Natural killer cell treated with Interleukin-12 subunit alpha and Interleukin-12 subunit beta and Interleukin-15 and Interleukin-18, amount 100 ng/mL, for 72 hours (primary cell): ENCODE measurements around the gene SAV1. TPM values are rescaled to one million over a fixed set of nuclear protein-coding genes. Genes with fewer than 3 reads are reported as not detected.
A peak's percentile ranks its signal among the peaks of the same experiment; 100 is the strongest.
"Not testable (repeated sequence)": the region's sequence is repeated elsewhere in the genome, so short reads cannot be mapped to it uniquely, and the experiment has no call there.

Source experiments
- ATAC-seq, 2 donors: fragments of 150-1000 bp; cut with Tn5 transposase in 1 of 2; sonication (Bioruptor Pico), chemical (Tn5 transposase) in 1 of 2; 2 replicates each; pipeline ENCODE4 v1.10.0; 2021
- DNase-seq: peaks from one replicate; pipeline ENCODE4 v3.0.0; 2022; ENCODE audit warnings: low spot score
- H3K27ac Mint-ChIP-seq, 2 donors: 1 replicate in 1 of 2; 2 replicates in 1 of 2; pipeline ENCODE4 v1.8.0; 2022; ENCODE audit warnings: mixed read lengths in 2 of 2, mild to moderate bottlenecking in 1 of 2, moderate library complexity in 1 of 2
- H3K27me3 Mint-ChIP-seq, 2 donors: 1 replicate in 1 of 2; 2 replicates in 1 of 2; pipeline ENCODE4 v1.8.0; 2022; ENCODE audit warnings: mixed read lengths in 2 of 2
- H3K36me3 Mint-ChIP-seq: one replicate; pipeline ENCODE4 v1.8.0; 2022; ENCODE audit warnings: mixed read lengths
- H3K4me1 Mint-ChIP-seq, 2 donors: 1 replicate in 1 of 2; 2 replicates in 1 of 2; pipeline ENCODE4 v1.8.0; 2022; ENCODE audit warnings: low read depth in 2 of 2, mixed read lengths in 2 of 2, mild to moderate bottlenecking in 1 of 2
- H3K4me3 Mint-ChIP-seq: one replicate; pipeline ENCODE4 v1.8.0; 2022; ENCODE audit warnings: mixed read lengths
- H3K9me3 Mint-ChIP-seq: 2 replicates; pipeline ENCODE4 v1.8.0; 2022; ENCODE audit warnings: mixed read lengths
- total RNA-seq, 2 donors: library from RNA; stranded (reverse); gene quantifications; one replicate each; pipeline ENCODE4 v1.2.3, GENCODE V29; 2022

Gene SAV1
- total RNA-seq, 2 donors from 2014 or later = 7.5 to 9.4 TPM

DNA sequence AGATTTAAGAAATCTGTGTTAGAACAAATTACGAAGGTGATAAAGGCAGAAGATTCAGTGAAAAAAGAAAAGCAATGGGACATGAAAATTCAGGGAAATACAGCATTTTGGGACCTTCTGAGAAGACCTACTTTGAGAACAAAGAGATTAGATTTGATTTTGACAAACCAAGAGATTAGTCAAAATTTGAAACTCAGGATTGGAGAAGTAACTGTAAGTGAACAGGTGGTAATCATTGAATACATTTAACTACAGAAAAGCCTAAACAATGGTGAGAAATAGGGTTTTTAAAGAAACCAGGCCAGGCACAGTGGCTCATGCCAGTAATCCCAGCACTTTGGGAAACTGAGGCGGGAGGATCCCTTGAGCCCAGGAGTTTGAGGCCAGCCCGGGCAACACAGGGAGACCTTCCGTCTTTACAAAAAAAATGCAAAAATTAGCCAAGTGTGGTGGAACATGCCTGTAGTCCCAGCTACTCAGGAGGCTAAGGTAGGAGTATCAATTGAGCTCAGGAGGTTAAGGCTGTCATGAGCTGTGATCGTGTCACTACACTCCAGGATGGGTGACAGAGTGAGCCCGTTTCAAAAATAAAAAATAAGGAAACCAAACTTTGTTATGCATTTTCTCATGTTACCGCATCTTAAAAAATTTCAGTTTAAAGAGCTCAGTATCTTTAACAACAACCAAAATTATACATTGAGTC, 8.9 kb upstream of the SAV1 start:
- Mint-ChIP-seq H3K4me3 (peak overlapping the region; percentile 31), H3K27me3 (peaks cover 10 to 17% of the 10 kb centered on the region in 2 donors), H3K27ac (no peak overlapping the region), H3K9me3 (no peaks in the 10 kb centered on the region), H3K4me1 (peaks cover 7 to 16% of the 10 kb centered on the region in 2 donors), H3K36me3 (no peaks in the 10 kb centered on the region)
- ATAC-seq (no peak), DNase-seq (no peak)

DNA sequence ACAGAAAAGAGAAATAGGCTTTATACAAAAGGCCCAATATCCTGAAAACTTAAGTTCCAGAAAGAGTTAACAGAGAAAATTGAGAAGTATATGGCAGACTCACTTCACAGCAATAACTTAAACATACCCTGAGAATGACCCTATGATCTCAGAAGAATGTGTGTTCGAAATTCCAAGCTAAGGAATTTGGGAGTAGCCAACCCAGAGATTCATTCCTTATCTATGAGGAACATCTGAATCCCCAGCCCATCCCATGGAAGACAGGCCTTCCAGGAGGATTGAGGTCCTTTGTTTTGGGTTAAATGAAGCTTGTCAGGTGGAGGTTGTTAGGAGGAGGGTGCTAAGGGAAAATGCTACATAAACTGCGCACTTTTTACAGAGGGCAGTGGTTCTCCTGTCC, 7.5 kb upstream of the SAV1 start:
- no peak overlapping the region for H3K27ac Mint-ChIP-seq
- DNase-seq (no peak), ATAC-seq (no peak)
- no peaks in the 10 kb centered on the region for H3K9me3 Mint-ChIP-seq
- H3K36me3 Mint-ChIP-seq = no peaks in the 10 kb centered on the region
- peaks cover 7 to 16% of the 10 kb centered on the region in 2 donors for H3K4me1 Mint-ChIP-seq
- no peak overlapping the region for H3K4me3 Mint-ChIP-seq
- peaks cover 8 to 17% of the 10 kb centered on the region in 2 donors for H3K27me3 Mint-ChIP-seq

DNA sequence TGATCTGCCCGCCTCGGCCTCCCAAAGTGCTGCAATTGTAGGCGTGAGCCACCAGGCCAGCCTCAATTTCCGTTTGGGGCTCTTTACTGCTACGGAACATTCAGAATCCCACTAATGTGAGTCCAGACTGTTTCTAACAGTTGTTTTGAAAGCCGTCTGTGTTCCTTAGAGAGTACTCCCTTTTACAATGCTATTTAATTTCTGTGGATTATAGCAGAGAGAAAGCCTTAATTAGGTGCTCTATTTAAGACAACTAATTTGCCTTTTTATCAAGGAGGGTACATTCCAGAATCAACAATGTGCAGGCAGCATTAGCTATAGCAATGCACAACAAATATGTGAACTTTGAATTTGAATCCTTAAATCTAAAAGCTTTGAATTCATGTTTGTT, 2.8 kb upstream of the SAV1 start:
- H3K36me3 Mint-ChIP-seq = no peaks in the 10 kb centered on the region
- H3K4me3 Mint-ChIP-seq = no peak overlapping the region

DNA sequence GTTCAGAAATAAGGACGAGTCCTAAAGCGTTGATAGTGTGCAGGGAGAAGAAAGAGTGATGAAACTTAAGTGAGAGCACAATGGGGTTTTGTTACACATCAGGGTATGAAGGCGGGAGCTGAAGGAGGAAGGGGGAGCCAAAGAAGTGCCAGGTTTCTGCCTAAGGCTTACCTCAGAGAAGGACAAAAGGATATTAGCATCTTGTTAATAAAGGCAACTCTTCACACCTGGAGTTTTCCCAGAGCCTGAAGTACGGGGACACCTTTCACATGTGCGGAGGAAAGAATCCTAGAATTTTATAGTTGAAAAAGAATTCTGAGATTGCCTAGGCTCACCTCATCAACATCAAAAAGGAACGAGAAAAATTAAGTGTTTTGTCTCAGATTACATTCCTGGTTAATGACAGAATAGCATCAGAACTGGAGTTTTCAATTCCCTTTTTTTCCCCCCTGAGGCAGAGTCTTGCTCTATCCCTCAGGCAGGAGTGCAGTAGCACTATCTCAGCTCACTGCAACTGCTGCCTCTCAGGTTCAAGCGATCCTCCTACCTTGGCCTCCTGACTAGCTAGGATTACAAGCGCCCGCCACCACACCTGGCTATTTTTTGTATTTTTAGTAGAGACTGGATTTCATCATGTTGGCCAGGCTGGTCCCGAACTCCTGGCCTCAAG, 2.2 kb upstream of the SAV1 start:
- Mint-ChIP-seq H3K27ac (no peak overlapping the region), H3K4me3 (no peak overlapping the region), H3K4me1 (peaks cover 9% of the 10 kb centered on the region in 2 donors), H3K9me3 (no peaks in the 10 kb centered on the region), H3K36me3 (no peaks in the 10 kb centered on the region), H3K27me3 (peaks cover 0 to 9% of the 10 kb centered on the region in 2 donors)
- no peak for ATAC-seq
- DNase-seq = no peak

More for the DNA sequence above, 2.8 kb upstream of the SAV1 start:
- Mint-ChIP-seq H3K27ac (no peak overlapping the region), H3K4me1 (peaks cover 9% of the 10 kb centered on the region in 2 donors), H3K9me3 (no peaks in the 10 kb centered on the region), H3K27me3 (peaks cover 0 to 10% of the 10 kb centered on the region in 2 donors)
- ATAC-seq (no peak), DNase-seq (no peak)

DNA sequence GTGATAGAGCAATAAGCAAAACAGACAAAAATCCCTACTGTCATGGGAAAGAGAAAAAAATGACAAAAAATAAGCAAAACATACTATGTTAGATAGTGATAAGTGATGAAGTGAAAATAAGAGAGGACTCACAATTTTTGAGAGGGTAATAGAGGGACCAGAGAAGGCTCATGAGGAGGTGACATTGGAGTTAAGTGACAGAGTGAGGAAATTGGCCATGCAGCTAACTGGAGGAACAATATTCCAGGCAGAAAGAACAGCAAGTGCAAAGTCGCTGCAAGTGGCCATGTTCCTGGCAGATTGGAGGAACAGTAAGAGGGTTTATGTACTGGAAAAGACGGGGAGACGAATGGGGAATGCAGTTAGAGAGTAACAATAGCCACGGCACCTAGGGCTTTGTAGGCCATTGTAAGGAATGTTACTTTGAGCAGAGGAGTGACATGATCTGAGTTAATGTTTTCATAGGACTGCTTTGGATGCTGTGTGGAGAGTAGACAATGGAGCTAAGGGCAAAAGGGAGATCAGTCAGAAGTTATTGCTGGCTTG, 1.4 kb upstream of the SAV1 start:
- Mint-ChIP-seq H3K27ac (no peak overlapping the region), H3K36me3 (no peaks in the 10 kb centered on the region), H3K4me3 (no peak overlapping the region), H3K27me3 (peaks cover 0 to 5% of the 10 kb centered on the region in 2 donors), H3K9me3 (no peaks in the 10 kb centered on the region), H3K4me1 (peaks cover 9% of the 10 kb centered on the region in 2 donors)
- DNase-seq (no peak), ATAC-seq (no peak)

DNA sequence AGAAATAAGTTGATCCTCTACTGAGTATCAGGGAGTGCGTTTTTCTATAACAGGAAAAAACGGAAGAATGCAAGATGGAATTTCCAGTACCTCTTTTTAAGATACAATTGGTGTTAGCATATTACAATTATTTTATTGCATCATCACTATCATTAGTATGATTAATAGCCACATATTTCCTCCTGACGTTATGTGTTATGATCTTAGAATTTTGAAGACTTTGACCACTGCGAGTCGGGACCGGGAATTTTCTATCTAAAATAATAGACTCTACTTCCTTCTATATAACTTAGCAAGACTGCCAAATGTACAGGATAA, 679 bp upstream of the SAV1 start:
- no peak overlapping the region for H3K4me3 Mint-ChIP-seq
- no peaks in the 10 kb centered on the region for H3K9me3 Mint-ChIP-seq
- no peak for DNase-seq
- H3K36me3 Mint-ChIP-seq = no peaks in the 10 kb centered on the region
- no peak overlapping the region for H3K27ac Mint-ChIP-seq
- H3K27me3 Mint-ChIP-seq = peaks cover 0 to 4% of the 10 kb centered on the region in 2 donors
- no peak for ATAC-seq
- peaks cover 9% of the 10 kb centered on the region in 2 donors for H3K4me1 Mint-ChIP-seq

DNA sequence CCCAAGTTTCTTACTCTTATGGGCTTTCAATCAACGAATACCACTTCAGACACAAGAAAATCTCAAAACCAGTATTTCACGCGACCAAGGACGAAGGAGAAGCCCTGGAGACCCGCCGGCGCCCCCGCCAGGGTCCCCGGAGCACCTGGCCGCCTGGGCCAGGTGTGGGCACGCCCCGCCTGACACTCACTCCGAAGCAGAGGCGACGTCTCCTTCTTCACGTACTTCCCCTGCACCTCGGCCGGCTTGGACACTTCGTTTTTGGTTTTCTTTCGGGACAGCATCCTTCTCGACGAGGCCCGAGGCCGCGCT, 466 bp downstream of the SAV1 start:
- Mint-ChIP-seq H3K27me3 (peaks cover 0 to 10% of the 10 kb centered on the region in 2 donors), H3K9me3 (no peaks in the 10 kb centered on the region), H3K4me1 (peaks cover 9% of the 10 kb centered on the region in 2 donors), H3K36me3 (no peaks in the 10 kb centered on the region), H3K27ac (peak overlapping the region in 1 of 2 donors; percentile 59), H3K4me3 (no peak overlapping the region)
- ATAC-seq (no peak), DNase-seq (no peak)

DNA sequence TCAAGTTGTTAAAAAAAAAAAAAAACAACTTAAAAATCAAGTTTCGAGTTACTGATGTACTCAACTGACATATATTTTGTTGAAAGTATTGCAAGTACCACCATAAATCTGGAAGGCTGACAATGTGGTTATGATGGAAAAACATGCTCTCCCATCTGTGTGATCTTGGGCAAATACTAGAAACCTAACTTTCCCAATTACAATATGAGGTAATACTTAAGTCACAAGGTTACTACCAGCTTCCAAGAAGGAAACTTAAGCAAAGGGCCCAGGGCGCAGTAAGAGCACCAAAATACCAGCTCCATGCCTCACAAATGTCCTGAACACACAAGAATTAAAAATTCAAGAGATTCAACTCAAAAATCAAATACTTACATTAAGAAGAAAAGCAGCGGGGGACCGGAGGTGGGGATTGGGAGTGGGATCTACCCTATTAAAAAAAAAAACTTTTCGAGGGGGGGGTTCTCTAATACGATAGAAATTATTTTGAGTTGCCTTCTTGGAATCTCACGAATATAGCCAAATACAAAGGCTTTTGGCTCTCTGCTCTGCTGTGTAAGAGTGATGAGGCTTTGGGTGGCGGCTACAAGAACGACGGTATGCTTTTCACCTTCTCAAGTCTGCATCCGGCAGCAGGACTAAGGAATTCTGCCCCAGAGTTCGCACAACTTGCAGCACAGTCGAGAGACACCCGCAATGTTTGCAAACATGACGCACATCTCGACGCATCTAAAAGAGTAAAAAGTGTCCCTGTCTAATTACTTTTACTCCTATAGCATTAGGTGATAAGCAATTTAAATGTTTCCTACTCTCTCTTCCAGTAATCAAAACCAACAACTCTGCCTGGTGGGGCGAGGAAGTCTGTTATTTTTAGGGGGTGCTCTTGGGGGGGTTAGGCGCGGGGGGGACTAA, 1.1 kb downstream of the SAV1 start:
- H3K27me3 Mint-ChIP-seq = peaks cover 0 to 10% of the 10 kb centered on the region in 2 donors
- peaks cover 9% of the 10 kb centered on the region in 2 donors for H3K4me1 Mint-ChIP-seq
- H3K27ac Mint-ChIP-seq = peak overlapping the region in 1 of 2 donors; percentile 59
- no peak overlapping the region for H3K4me3 Mint-ChIP-seq
- no peak for DNase-seq
- no peaks in the 10 kb centered on the region for H3K36me3 Mint-ChIP-seq
- H3K9me3 Mint-ChIP-seq = no peaks in the 10 kb centered on the region
- ATAC-seq = no peak

DNA sequence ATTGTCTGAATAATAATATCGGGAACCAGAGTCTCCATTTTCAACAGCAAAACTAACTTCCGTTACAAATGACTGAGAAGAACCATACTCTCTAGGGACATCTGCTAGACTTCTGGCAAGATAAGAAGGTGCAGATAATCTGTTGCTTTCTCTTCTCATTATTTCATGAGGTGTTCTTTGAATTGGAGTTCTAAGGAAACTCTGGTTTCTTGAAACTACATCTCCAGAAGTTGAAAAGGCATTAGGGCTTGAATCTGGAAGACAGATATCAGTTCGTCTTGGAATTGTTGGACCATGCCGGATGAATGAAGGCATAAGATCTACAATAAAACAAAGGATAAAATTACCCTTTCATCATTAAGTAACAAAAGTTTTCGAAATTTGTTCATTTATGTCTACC, 2.8 kb downstream of the SAV1 start:
- H3K4me1 Mint-ChIP-seq = peaks cover 15 to 19% of the 10 kb centered on the region in 2 donors
- ATAC-seq, DNase-seq, H3K36me3 Mint-ChIP-seq, H3K9me3 Mint-ChIP-seq, H3K4me3 Mint-ChIP-seq, H3K27me3 Mint-ChIP-seq, H3K27ac Mint-ChIP-seq: not testable (repeated sequence)

DNA sequence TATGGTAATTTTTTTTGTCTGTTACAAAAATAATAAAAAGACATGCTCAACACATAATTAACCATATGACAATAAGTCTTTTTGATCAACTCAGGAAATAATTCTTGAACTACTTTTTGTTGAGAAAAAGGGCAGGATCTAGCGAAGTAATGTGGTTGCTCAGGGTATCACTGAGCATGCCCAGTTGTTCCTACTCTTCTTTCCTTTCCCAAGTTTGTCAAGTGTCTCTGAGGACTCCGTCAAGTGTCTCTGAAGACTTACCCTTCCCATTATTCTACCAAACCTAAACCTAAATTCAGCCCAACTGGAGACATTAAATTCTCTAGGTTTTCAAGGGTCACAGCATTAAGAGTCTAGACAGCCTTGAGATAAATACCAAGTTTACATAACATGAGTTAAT, 3.5 kb downstream of the SAV1 start:
- not testable (repeated sequence) for H3K9me3 Mint-ChIP-seq, H3K4me3 Mint-ChIP-seq, H3K27me3 Mint-ChIP-seq, H3K36me3 Mint-ChIP-seq, ATAC-seq, H3K27ac Mint-ChIP-seq, DNase-seq
- peaks cover 15 to 19% of the 10 kb centered on the region in 2 donors for H3K4me1 Mint-ChIP-seq

DNA sequence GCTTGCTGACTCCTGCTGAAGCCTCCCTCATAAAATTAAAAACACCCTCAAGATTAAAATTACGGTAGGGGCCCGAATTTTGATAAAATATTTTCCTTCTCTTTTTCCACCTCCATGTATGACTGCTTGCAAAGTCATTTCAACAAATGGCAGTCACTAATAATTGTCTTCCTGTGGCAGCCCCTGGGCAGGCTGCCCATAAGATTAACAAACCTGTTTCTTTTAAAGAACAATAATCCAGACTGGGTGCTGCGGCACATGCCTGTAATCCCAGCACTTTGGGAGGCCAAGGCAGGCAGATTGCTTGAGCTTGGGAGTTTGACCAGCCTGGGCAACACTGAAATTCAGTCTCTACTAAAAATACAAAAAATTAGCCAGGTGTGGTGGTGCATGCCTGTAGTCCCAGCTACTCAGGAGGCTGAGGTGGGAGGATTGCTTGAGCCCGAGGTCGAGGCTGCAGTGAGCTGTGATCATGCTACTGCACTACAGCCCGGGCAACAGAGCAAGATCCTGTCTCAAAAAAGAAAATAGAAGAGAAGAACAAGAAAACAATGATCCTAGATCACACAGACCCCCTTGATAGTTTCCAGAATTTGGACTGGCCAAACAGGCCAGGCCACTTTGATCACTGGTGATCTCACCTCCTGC, 8.7 kb downstream of the SAV1 start:
- DNase-seq = no peak
- H3K4me1 Mint-ChIP-seq = peaks cover 6 to 10% of the 10 kb centered on the region in 2 donors
- no peak overlapping the region for H3K4me3 Mint-ChIP-seq
- no peak for ATAC-seq
- H3K36me3 Mint-ChIP-seq = peaks cover 7% of the 10 kb centered on the region
- no peaks in the 10 kb centered on the region for H3K9me3 Mint-ChIP-seq
- peaks cover 0 to 8% of the 10 kb centered on the region in 2 donors for H3K27me3 Mint-ChIP-seq
- H3K27ac Mint-ChIP-seq = no peak overlapping the region

DNA sequence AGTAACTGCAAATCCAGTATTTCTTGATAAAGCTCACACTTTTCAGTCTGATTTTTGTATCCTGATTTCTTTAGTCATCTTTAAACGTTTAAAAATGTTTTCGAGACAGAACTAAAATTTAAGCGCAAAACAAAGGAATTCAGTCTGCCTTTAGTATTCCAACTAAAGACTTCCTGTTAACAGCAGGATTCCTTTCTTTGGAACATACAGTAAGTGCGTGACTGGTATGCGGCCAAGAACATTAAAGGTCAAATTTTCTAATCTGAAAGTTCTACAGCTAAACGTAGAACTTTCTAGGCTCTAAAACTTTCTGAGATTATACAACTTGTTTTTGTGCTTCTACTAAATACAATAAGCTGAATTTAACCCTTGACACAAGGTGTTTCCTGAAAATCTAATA, 9.9 kb downstream of the SAV1 start:
- H3K36me3 Mint-ChIP-seq = peaks cover 7% of the 10 kb centered on the region
- H3K4me1 Mint-ChIP-seq = peaks cover 6 to 10% of the 10 kb centered on the region in 2 donors
- no peaks in the 10 kb centered on the region for H3K9me3 Mint-ChIP-seq
- H3K27me3 Mint-ChIP-seq = peaks cover 0 to 2% of the 10 kb centered on the region in 2 donors
- no peak overlapping the region for H3K4me3 Mint-ChIP-seq
- DNase-seq (no peak), ATAC-seq (no peak)
- no peak overlapping the region for H3K27ac Mint-ChIP-seq

DNA sequence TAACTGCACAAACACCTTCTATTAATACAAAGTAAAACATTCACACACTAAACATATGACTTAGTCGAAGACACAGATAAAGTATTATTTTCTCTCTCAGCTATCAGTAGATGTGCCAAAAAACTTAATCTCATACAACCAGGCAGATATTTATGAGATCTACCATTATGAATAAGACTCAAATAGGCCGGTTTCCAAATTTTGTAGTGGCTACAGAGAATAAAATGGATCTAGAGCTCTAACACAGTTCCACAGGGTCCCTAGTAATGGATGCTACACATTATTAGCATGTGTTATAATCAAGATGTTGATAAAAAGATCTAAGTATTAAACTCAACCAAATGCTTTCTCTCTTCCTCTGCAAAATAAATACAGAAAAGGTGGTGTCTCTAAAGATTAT, 10.4 kb downstream of the SAV1 start:
- no peaks in the 10 kb centered on the region for H3K9me3 Mint-ChIP-seq
- H3K27me3 Mint-ChIP-seq = peaks cover 0 to under 1% of the 10 kb centered on the region in 2 donors
- H3K4me1 Mint-ChIP-seq = peaks cover 6 to 10% of the 10 kb centered on the region in 2 donors
- no peak overlapping the region for H3K4me3 Mint-ChIP-seq
- H3K27ac Mint-ChIP-seq = no peak overlapping the region
- H3K36me3 Mint-ChIP-seq = peaks cover 7% of the 10 kb centered on the region
- no peak for ATAC-seq
- no peak for DNase-seq
